GM12891 (cell line): ENCODE results near the gene GGTLC1.

Source experiments
- POLR2A ChIP-seq: IDR thresholded peaks from 2 replicates; pipeline ENCODE4 v1.6.1; 2011; ENCODE audit warnings: low read depth, low read length, control low read depth
- POLR2AphosphoS5 ChIP-seq: IDR thresholded peaks from 2 replicates; pipeline ENCODE4 v1.6.1; 2011; ENCODE audit warnings: low read depth, low read length, control low read depth
- POU2F2 ChIP-seq: IDR thresholded peaks from 2 replicates; pipeline ENCODE4 v1.6.1; 2011; ENCODE audit warnings: low read depth, mild to moderate bottlenecking, control low read depth, low read length, moderate library complexity
- SPI1 ChIP-seq: IDR thresholded peaks from 2 replicates; pipeline ENCODE4 v1.6.1; 2011; ENCODE audit warnings: low read depth, low read length, control low read depth
- TAF1 ChIP-seq: IDR thresholded peaks from 2 replicates; pipeline ENCODE4 v1.6.1; 2011; ENCODE audit warnings: low read depth, low read length, control low read depth

DNA sequence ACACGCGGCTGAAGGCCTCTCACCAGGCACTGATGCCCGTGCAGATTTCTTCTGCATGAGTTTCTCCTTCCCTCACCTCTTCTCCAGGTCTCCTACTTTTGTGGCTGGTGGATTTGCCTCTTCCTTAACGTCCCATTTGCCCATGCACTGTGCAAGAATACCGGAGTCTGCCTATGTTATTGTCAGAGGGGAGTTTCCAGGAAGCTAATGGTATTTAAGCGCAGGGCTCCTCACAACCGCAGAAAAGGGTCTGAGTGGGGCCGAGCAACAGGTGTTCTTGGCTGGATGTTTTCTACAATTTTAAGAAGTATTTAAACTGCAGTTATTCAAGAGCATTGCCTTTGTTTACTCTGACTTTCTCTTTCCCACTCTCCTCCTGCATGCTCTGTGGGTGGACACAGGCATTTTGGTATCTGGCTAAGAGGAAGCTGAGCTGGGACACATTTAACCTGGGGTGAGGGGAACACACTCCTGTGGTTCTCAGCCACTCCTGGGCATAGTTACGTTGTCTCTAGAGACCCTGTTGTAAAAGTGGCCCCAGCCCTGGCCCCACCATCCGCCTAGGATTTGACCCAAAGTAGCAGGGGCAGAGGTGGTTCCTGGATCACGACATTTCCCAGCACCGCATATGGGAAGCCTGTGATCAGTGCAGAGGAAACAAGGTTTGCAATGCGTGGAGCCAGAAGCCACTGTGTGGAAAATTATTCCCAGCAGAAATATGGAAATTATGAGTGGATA is 34.4 kb downstream of the GGTLC1 start:
- TF ChIP-seq POLR2AphosphoS5 (no peak), POLR2A (no peak), TAF1 (no peak), SPI1 (no peak), POU2F2 (no peak)
